ENCODE results near the gene ZNF154. TPM values are rescaled to one million over a fixed set of nuclear protein-coding genes. Genes with fewer than 3 reads are reported as not detected.
"Not testable (repeated sequence)": the region's sequence is repeated elsewhere in the genome, so short reads cannot be mapped to it uniquely, and the experiment has no call there.

Gene ZNF154
- polyA plus RNA-seq (ENCODE audit: insufficient read length): 13.1 TPM

GRCh38 chr19:57708641-57709361 lies at the start of gene ZNF154:
Gene ZNF154 (minus strand): TSS chr19:57709204. CDS start chr19:57708971, 233 bp downstream.
- DNase-seq (ENCODE audit: low read depth): peak; percentile 64

- DNase-seq (ENCODE audit: low read depth): no peak
Observed at GRCh38 chr19:57757941-57758340, 48.9 kb upstream of the ZNF154 start.

- no peak for DNase-seq (ENCODE audit: low read depth)
Observed at GRCh38 chr19:57755031-57755430, 46.0 kb upstream of the ZNF154 start.

- no peak for DNase-seq (ENCODE audit: low read depth)
Observed at GRCh38 chr19:57754091-57754673, 45.2 kb upstream of the ZNF154 start.

- DNase-seq (ENCODE audit: low read depth): no peak
Observed at GRCh38 chr19:57748029-57748428, 39.0 kb upstream of the ZNF154 start.

- DNase-seq (ENCODE audit: low read depth): no peak
Observed at GRCh38 chr19:57747472-57747807, 38.4 kb upstream of the ZNF154 start.

- DNase-seq (ENCODE audit: low read depth): peak; percentile 91
Observed at GRCh38 chr19:57746580-57747471, 37.8 kb upstream of the ZNF154 start, which contains the start of gene ZNF776. Gene ZNF776 (plus strand): TSS chr19:57746815. CDS start chr19:57747059, 244 bp downstream.

- not testable (repeated sequence) for DNase-seq (ENCODE audit: low read depth)
Observed at GRCh38 chr19:57738770-57739169, 29.8 kb upstream of the ZNF154 start.

- not testable (repeated sequence) for DNase-seq (ENCODE audit: low read depth)
Observed at GRCh38 chr19:57738320-57738719, 29.3 kb upstream of the ZNF154 start.

GRCh38 chr19:57720878-57721277 lies 11.9 kb upstream of the ZNF154 start:
- no peak for DNase-seq (ENCODE audit: low read depth)

GRCh38 chr19:57719901-57720519 lies 11.0 kb upstream of the ZNF154 start:
- DNase-seq (ENCODE audit: low read depth): no peak

- DNase-seq (ENCODE audit: low read depth): no peak
Observed at GRCh38 chr19:57719424-57719823, 10.4 kb upstream of the ZNF154 start.

GRCh38 chr19:57712222-57712621 lies 3.2 kb upstream of the ZNF154 start:
- DNase-seq (ENCODE audit: low read depth): no peak

GRCh38 chr19:57709616-57710015 lies 612 bp upstream of the ZNF154 start:
- no peak for DNase-seq (ENCODE audit: low read depth)

- no peak for DNase-seq (ENCODE audit: low read depth)
Observed at GRCh38 chr19:57706346-57706745, 2.7 kb downstream of the ZNF154 start.

- DNase-seq (ENCODE audit: low read depth): no peak
Observed at GRCh38 chr19:57701625-57702024, 7.4 kb downstream of the ZNF154 start.

GRCh38 chr19:57689750-57690149 lies 19.3 kb downstream of the ZNF154 start:
- DNase-seq (ENCODE audit: low read depth): no peak

- DNase-seq (ENCODE audit: low read depth): no peak
Observed at GRCh38 chr19:57688011-57688763, 20.8 kb downstream of the ZNF154 start.

- DNase-seq (ENCODE audit: low read depth): no peak
Observed at GRCh38 chr19:57687363-57688010, 21.5 kb downstream of the ZNF154 start.

GRCh38 chr19:57686727-57687126 lies 22.3 kb downstream of the ZNF154 start:
- no peak for DNase-seq (ENCODE audit: low read depth)
